GM23338 (cell line): ENCODE measurements around the gene DNAJC9. TPM values are rescaled to one million over a fixed set of nuclear protein-coding genes. Genes with fewer than 3 reads are reported as not detected.

Experiments used
- ATAC-seq: fragments of 200-7000 bp; cut with Tn5 transposase; 3 replicates; pipeline ENCODE4 v1.9.1; 2020
- DNase-seq: peaks from one replicate; pipeline ENCODE4 v3.0.0-alpha.2; 2015; ENCODE audit warnings: low spot score
- H2AFZ ChIP-seq: fragments of 200-600 bp; sonication (generic); 2 replicates; pipeline ENCODE4 v1.8.0; 2016; ENCODE audit warnings: antibody characterized with exemption, mild to moderate bottlenecking, moderate library complexity
- H3F3A ChIP-seq: fragments of 200-600 bp; sonication (generic); replicated peaks from 2 replicates; pipeline ENCODE4 v1.8.0; 2017; ENCODE audit warnings: antibody characterized with exemption, mixed run types, low read depth
- H3K27ac ChIP-seq: fragments of 200-600 bp; sonication (generic); 2 replicates; pipeline ENCODE4 v1.6.1; 2016; ENCODE audit warnings: low read depth
- H3K27me3 ChIP-seq: fragments of 200-600 bp; sonication (generic); 2 replicates; pipeline ENCODE4 v1.8.0; 2016; ENCODE audit warnings: mild to moderate bottlenecking, mixed run types, moderate library complexity; ENCODE audit not compliant: insufficient read depth
- H3K36me3 ChIP-seq: fragments of 200-600 bp; sonication (generic); 2 replicates; pipeline ENCODE4 v1.8.0; 2016; ENCODE audit warnings: mild to moderate bottlenecking; ENCODE audit not compliant: insufficient read depth
- H3K4me1 ChIP-seq: fragments of 200-600 bp; sonication (generic); 2 replicates; pipeline ENCODE4 v1.8.0; 2016; ENCODE audit warnings: mild to moderate bottlenecking, moderate library complexity; ENCODE audit not compliant: insufficient read depth
- H3K4me2 ChIP-seq: fragments of 200-600 bp; sonication (generic); 2 replicates; pipeline ENCODE4 v1.7.1; 2017; ENCODE audit warnings: mixed run types
- H3K4me3 ChIP-seq: fragments of 200-600 bp; sonication (generic); 2 replicates; pipeline ENCODE4 v1.6.1; 2016; ENCODE audit warnings: mixed run types
- H3K79me2 ChIP-seq: fragments of 200-600 bp; sonication (generic); replicated peaks from 2 replicates; pipeline ENCODE4 v1.8.0; 2017; ENCODE audit warnings: mild to moderate bottlenecking; ENCODE audit not compliant: insufficient read depth
- H3K9me2 ChIP-seq: fragments of 200-600 bp; sonication (generic); 2 replicates; pipeline ENCODE4 v1.8.0; 2017; ENCODE audit not compliant: insufficient read depth
- H4K20me1 ChIP-seq: fragments of 200-600 bp; sonication (generic); replicated peaks from 2 replicates; pipeline ENCODE4 v1.8.0; 2017; ENCODE audit warnings: mild to moderate bottlenecking; ENCODE audit not compliant: insufficient read depth
- H3K27ac Mint-ChIP-seq: 2 replicates; pipeline ENCODE4 v1.8.0; 2020; ENCODE audit warnings: inconsistent platforms, mild to moderate bottlenecking, moderate library complexity, mixed read lengths
- H3K27me3 Mint-ChIP-seq: 3 replicates; pipeline ENCODE4 v1.8.0; 2022; ENCODE audit warnings: low read depth, mild to moderate bottlenecking, moderate library complexity, mixed read lengths, inconsistent platforms; ENCODE audit not compliant: insufficient read depth, poor library complexity
- H3K36me3 Mint-ChIP-seq: 3 replicates; pipeline ENCODE4 v1.8.0; 2021; ENCODE audit warnings: low read depth, mild to moderate bottlenecking, inconsistent platforms, moderate library complexity, mixed read lengths
- H3K4me1 Mint-ChIP-seq: 3 replicates; pipeline ENCODE4 v1.8.0; 2020; ENCODE audit warnings: mild to moderate bottlenecking, inconsistent platforms, mixed read lengths
- H3K4me3 Mint-ChIP-seq: 3 replicates; pipeline ENCODE4 v1.8.0; 2021; ENCODE audit warnings: moderate library complexity, mild to moderate bottlenecking, inconsistent platforms, mixed read lengths
- H3K9me3 Mint-ChIP-seq: 3 replicates; pipeline ENCODE4 v1.8.0; 2020; ENCODE audit warnings: moderate library complexity, mild to moderate bottlenecking, inconsistent platforms, mixed read lengths
- CREB1 ChIP-seq: fragments of 250-450 bp; sonication (Bioruptor Pico); IDR thresholded peaks from 2 replicates; pipeline ENCODE4 v1.5.0; 2020; ENCODE audit warnings: low read depth, mild to moderate bottlenecking, moderate library complexity
- CTCF ChIP-seq, 2 experiments: fragments of 200-600 bp in 1 of 2; sonication (generic) in 1 of 2; conservative IDR thresholded peaks; 2 replicates each; pipeline versions ENCODE4 v1.5.1 to v1.6.1; 2016 to 2017; ENCODE audit warnings: antibody characterized with exemption in 2 of 2, low read depth in 2 of 2, mild to moderate bottlenecking in 2 of 2, moderate library complexity in 1 of 2
- ETS1 ChIP-seq: IDR thresholded peaks from 2 replicates; pipeline ENCODE4 v1.6.1; 2016; ENCODE audit warnings: antibody characterized with exemption
- EZH2 ChIP-seq: fragments of 200-600 bp; sonication (generic); IDR thresholded peaks from one replicate; pipeline ENCODE4 v1.8.0; 2017; ENCODE audit warnings: antibody characterized with exemption, mild to moderate bottlenecking, low read depth; ENCODE audit not compliant: unreplicated experiment
- EZH2phosphoT487 ChIP-seq: fragments of 200-600 bp; sonication (generic); IDR thresholded peaks from one replicate; pipeline ENCODE4 v1.8.1; 2018; ENCODE audit warnings: antibody characterized with exemption; ENCODE audit not compliant: unreplicated experiment
- JUNB ChIP-seq: IDR thresholded peaks from one replicate; pipeline ENCODE4 v1.6.1; 2016; ENCODE audit warnings: antibody characterized with exemption; ENCODE audit not compliant: unreplicated experiment
- NANOG ChIP-seq: IDR thresholded peaks from 2 replicates; pipeline ENCODE4 v1.6.1; 2016; ENCODE audit warnings: antibody characterized with exemption, borderline replicate concordance
- POLR2AphosphoS5 ChIP-seq: IDR thresholded peaks from 2 replicates; pipeline ENCODE4 v1.6.1; 2016; ENCODE audit warnings: antibody characterized with exemption, low read depth
- REST ChIP-seq: IDR thresholded peaks from one replicate; pipeline ENCODE4 v1.6.1; 2018; ENCODE audit warnings: antibody characterized with exemption; ENCODE audit not compliant: unreplicated experiment
- STAT1 ChIP-seq: IDR thresholded peaks from one replicate; pipeline ENCODE4 v1.6.1; 2016; ENCODE audit warnings: antibody characterized with exemption; ENCODE audit not compliant: unreplicated experiment
- ZNF114 ChIP-seq: fragments of 250-450 bp; sonication (Bioruptor Pico); IDR thresholded peaks from 2 replicates; pipeline ENCODE4 v1.5.0; 2020; ENCODE audit warnings: mild to moderate bottlenecking, moderate library complexity
- ZNF331 ChIP-seq: fragments of 250-450 bp; sonication (Bioruptor Pico); IDR thresholded peaks from 2 replicates; pipeline ENCODE4 v1.5.0; 2020; ENCODE audit warnings: low read depth, mild to moderate bottlenecking, moderate library complexity
- ZNF462 ChIP-seq: fragments of 250-450 bp; sonication (Bioruptor Pico); IDR thresholded peaks from 2 replicates; pipeline ENCODE4 v1.5.0; 2020; ENCODE audit warnings: mild to moderate bottlenecking, moderate library complexity
- polyA plus RNA-seq: library from polyadenylated mRNA; unstranded; fragments of >200 nt; fragmentation: Nextera tagmentation; extraction: Ambion mirVana; gene quantifications from 2 replicates; pipeline ENCODE4 v1.2.1, GENCODE V29; 2016
- total RNA-seq: library from RNA; depleted of rRNA; stranded (reverse); fragments of >200 nt; shearing (Covaris generic); gene quantifications from 2 replicates; pipeline ENCODE4 v1.2.3, GENCODE V29; 2014

DNAJC9 gene
- total and polyA plus RNA-seq, 2 experiments from 2014 or later, result 31.0 to 33.2 TPM

GRCh38 chr10:73238990-73239566, 8.0 kb downstream of the DNAJC9 start:
- DNase-seq (no peak), ATAC-seq (no peak)
- Histone ChIP-seq H3K36me3 (peaks cover 47% of the 10 kb centered on the region), H4K20me1 (peaks cover 9% of the 10 kb centered on the region; the same call in 1 of the 2 replicates), H3K79me2 (peaks cover 10% of the 10 kb centered on the region), H3K27me3 (no peaks in the 10 kb centered on the region), H3K4me3 (no peak overlapping the region), H3K9me2 (no peaks in the 10 kb centered on the region), H2AFZ (no peak overlapping the region), H3K4me1 (no peaks in the 10 kb centered on the region), H3K27ac (no peak overlapping the region), H3K4me2 (no peak overlapping the region), H3F3A (no peaks in the 10 kb centered on the region)
- Mint-ChIP-seq H3K9me3 (no peaks in the 10 kb centered on the region), H3K27ac (no peak overlapping the region), H3K36me3 (peaks cover 60% of the 10 kb centered on the region), H3K4me3 (no peak overlapping the region), H3K27me3 (peaks cover 2% of the 10 kb centered on the region), H3K4me1 (no peaks in the 10 kb centered on the region)
- no peak for TF ChIP-seq POLR2AphosphoS5
- no peak for TF ChIP-seq JUNB
- no peak for TF ChIP-seq EZH2phosphoT487
- no peak for TF ChIP-seq STAT1
- TF ChIP-seq EZH2, result no peak
- TF ChIP-seq ZNF114 (CRISPR knock-in tag), result no peak
- no peak for TF ChIP-seq ETS1
- TF ChIP-seq REST, result no peak
- no peak for TF ChIP-seq ZNF331 (CRISPR knock-in tag)
- TF ChIP-seq CTCF (conservative IDR thresholded peaks at IDR 0.05; ENCODE audit: low read depth in 2 of 2), result no peak
- no peak for TF ChIP-seq NANOG
- no peak for TF ChIP-seq ZNF462 (CRISPR knock-in tag)
- no peak for TF ChIP-seq CREB1 (CRISPR knock-in tag)
